K562 (cell line): Measurements from ENCODE around the gene COL4A5. TPM values are rescaled to one million over a fixed set of nuclear protein-coding genes. Genes with fewer than 3 reads are reported as not detected.

Experiments used
- ADNP ChIP-seq: fragments of 200-800 bp; sonication (Bioruptor generic); IDR thresholded peaks from 2 replicates; pipeline ENCODE4 v1.6.1; 2016; ENCODE audit warnings: missing genetic modification characterization, missing compliant biosample characterization
- ATF1 ChIP-seq, 2 experiments: fragments of 450-650 bp in 1 of 2; IDR thresholded peaks; 2 replicates each; pipeline ENCODE4 v1.6.1; 2016; ENCODE audit warnings: missing compliant biosample characterization in 1 of 2, missing genetic modification characterization in 1 of 2
- DPF2 ChIP-seq: fragments of 450-650 bp; IDR thresholded peaks from 2 replicates; pipeline ENCODE4 v1.6.1; 2016
- ETV1 ChIP-seq: fragments of 450-650 bp; conservative IDR thresholded peaks from 2 replicates; pipeline ENCODE4 v1.6.1; 2016; ENCODE audit warnings: missing genetic modification characterization, control low read depth, low read depth, missing compliant biosample characterization
- GATAD2B ChIP-seq: fragments of 450-650 bp; IDR thresholded peaks from 2 replicates; pipeline ENCODE4 v1.6.1; 2017; ENCODE audit warnings: mild to moderate bottlenecking, borderline replicate concordance
- HDAC1 ChIP-seq, 2 experiments: fragments of 450-650 bp; IDR thresholded peaks; 2 replicates each; pipeline ENCODE4 v1.6.1; 2016 to 2017; ENCODE audit warnings: inconsistent platforms in 1 of 2, mild to moderate bottlenecking in 1 of 2, moderate library complexity in 1 of 2
- MIER1 ChIP-seq: fragments of 450-650 bp; IDR thresholded peaks from 2 replicates; pipeline ENCODE4 v1.6.1; 2016; ENCODE audit warnings: antibody characterized with exemption, mild to moderate bottlenecking, low read depth
- NONO ChIP-seq, 2 experiments: fragments of 200-400 bp in 1 of 2; fragments of 450-650 bp in 1 of 2; formaldehyde crosslinking in 1 of 2; IDR thresholded peaks; 2 replicates each; pipeline ENCODE4 v1.6.1; 2017; ENCODE audit warnings: low read depth in 2 of 2, mild to moderate bottlenecking in 2 of 2, moderate library complexity in 2 of 2, low read length in 1 of 2
- POU5F1 ChIP-seq: fragments of 150-350 bp; IDR thresholded peaks from 2 replicates; pipeline ENCODE4 v1.6.1; 2014; ENCODE audit warnings: borderline replicate concordance, low read length, low read depth, mild to moderate bottlenecking; ENCODE audit not compliant: partially characterized antibody
- RBM39 ChIP-seq: fragments of 200-400 bp; formaldehyde crosslinking; optimal IDR thresholded peaks from 2 replicates; pipeline ENCODE3; 2018; ENCODE audit warnings: low read depth, low read length
- RNF2 ChIP-seq: sonication (generic); IDR thresholded peaks from 2 replicates; pipeline ENCODE4 v1.6.1; 2016
- SMARCA4 ChIP-seq: fragments of 450-650 bp; IDR thresholded peaks from 2 replicates; pipeline ENCODE4 v1.6.1; 2016
- SMARCB1 ChIP-seq: IDR thresholded peaks from 2 replicates; pipeline ENCODE4 v1.6.1; 2011; ENCODE audit warnings: improper control_type of control experiment, low read depth; ENCODE audit not compliant: insufficient read length
- SRSF9 ChIP-seq: fragments of 200-400 bp; formaldehyde crosslinking; IDR thresholded peaks from 2 replicates; pipeline ENCODE4 v1.6.1; 2017; ENCODE audit warnings: low read depth, low read length, borderline replicate concordance
- WHSC1 ChIP-seq: IDR thresholded peaks from one replicate; pipeline ENCODE4 v1.6.1; 2012; ENCODE audit warnings: low read length, control low read depth, inconsistent platforms
- YBX1 ChIP-seq: fragments of 450-650 bp; IDR thresholded peaks from 2 replicates; pipeline ENCODE4 v1.7.1; 2016; ENCODE audit warnings: mild to moderate bottlenecking
- ZNF354B ChIP-seq: fragments of 250-450 bp; sonication (Bioruptor Pico); IDR thresholded peaks from 2 replicates; pipeline ENCODE4 v1.4.0; 2020
- polyA plus RNA-seq, 8 experiments: library from polyadenylated mRNA; depleted of rRNA in 4 of 8; stranded (reverse) in 5 of 8; unstranded in 3 of 8; fragments of >200 nt; fragmentation: Nextera tagmentation in 2 of 8; fragmentation: Illumina TruSeq in 1 of 8; extraction: Ambion mirVana in 2 of 8; extraction: Trizol in 1 of 8; gene quantifications; 2 replicates each; pipeline versions ENCODE4 v1.2.1 to v1.2.3, GENCODE V29; 2011 to 2014; ENCODE audit warnings: inconsistent platforms in 1 of 8, missing spikeins in 1 of 8
- total RNA-seq, 7 experiments: library from RNA; depleted of rRNA in 6 of 7; stranded (reverse); fragments of >200 nt in 6 of 7; fragmentation: Illumina TruSeq in 2 of 7; extraction: Trizol in 2 of 7; gene quantifications; 2 replicates each; pipeline versions ENCODE4 v1.2.1 to v1.2.3, GENCODE V29; 2011 to 2021; ENCODE audit warnings: low replicate concordance in 1 of 7
- TF ChIP-seq, protein P1 (sequence below): fragments of 450-650 bp; IDR thresholded peaks from 2 replicates; pipeline ENCODE4 v1.6.1; 2016; ENCODE audit warnings: mild to moderate bottlenecking, moderate library complexity
- TF ChIP-seq, protein P2 (sequence below): fragments of 250-450 bp; sonication (Bioruptor Pico); IDR thresholded peaks from 2 replicates; pipeline ENCODE4 v1.5.0; 2020; ENCODE audit warnings: mild to moderate bottlenecking

The COL4A5 gene
- total and polyA plus RNA-seq, 9 of the 15 experiments (the other 6 are each of a cell fraction or from before 2014, with no cell fraction given): 0.66 to 2.5 (median 1.8) TPM

DNA sequence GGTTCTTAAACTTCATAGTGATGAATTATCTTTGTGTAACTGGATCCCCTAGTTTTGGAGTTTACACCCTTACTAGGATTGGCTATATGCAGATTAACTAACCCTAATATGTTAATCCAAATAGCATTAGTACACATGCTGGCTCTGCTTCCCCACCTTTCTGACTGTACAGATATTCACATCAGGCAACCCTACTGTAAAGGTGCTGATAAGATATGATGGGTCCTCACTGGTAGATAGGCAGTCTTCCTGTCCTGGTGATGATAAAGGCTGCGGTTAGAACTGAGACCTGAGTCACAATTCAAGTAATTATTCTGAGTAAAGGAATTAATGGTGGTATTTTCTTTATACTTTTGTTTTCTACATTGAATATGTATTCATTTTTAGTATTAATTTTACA is 118.6 kb downstream of the COL4A5 start (continued):
- TF ChIP-seq, protein P1, sequence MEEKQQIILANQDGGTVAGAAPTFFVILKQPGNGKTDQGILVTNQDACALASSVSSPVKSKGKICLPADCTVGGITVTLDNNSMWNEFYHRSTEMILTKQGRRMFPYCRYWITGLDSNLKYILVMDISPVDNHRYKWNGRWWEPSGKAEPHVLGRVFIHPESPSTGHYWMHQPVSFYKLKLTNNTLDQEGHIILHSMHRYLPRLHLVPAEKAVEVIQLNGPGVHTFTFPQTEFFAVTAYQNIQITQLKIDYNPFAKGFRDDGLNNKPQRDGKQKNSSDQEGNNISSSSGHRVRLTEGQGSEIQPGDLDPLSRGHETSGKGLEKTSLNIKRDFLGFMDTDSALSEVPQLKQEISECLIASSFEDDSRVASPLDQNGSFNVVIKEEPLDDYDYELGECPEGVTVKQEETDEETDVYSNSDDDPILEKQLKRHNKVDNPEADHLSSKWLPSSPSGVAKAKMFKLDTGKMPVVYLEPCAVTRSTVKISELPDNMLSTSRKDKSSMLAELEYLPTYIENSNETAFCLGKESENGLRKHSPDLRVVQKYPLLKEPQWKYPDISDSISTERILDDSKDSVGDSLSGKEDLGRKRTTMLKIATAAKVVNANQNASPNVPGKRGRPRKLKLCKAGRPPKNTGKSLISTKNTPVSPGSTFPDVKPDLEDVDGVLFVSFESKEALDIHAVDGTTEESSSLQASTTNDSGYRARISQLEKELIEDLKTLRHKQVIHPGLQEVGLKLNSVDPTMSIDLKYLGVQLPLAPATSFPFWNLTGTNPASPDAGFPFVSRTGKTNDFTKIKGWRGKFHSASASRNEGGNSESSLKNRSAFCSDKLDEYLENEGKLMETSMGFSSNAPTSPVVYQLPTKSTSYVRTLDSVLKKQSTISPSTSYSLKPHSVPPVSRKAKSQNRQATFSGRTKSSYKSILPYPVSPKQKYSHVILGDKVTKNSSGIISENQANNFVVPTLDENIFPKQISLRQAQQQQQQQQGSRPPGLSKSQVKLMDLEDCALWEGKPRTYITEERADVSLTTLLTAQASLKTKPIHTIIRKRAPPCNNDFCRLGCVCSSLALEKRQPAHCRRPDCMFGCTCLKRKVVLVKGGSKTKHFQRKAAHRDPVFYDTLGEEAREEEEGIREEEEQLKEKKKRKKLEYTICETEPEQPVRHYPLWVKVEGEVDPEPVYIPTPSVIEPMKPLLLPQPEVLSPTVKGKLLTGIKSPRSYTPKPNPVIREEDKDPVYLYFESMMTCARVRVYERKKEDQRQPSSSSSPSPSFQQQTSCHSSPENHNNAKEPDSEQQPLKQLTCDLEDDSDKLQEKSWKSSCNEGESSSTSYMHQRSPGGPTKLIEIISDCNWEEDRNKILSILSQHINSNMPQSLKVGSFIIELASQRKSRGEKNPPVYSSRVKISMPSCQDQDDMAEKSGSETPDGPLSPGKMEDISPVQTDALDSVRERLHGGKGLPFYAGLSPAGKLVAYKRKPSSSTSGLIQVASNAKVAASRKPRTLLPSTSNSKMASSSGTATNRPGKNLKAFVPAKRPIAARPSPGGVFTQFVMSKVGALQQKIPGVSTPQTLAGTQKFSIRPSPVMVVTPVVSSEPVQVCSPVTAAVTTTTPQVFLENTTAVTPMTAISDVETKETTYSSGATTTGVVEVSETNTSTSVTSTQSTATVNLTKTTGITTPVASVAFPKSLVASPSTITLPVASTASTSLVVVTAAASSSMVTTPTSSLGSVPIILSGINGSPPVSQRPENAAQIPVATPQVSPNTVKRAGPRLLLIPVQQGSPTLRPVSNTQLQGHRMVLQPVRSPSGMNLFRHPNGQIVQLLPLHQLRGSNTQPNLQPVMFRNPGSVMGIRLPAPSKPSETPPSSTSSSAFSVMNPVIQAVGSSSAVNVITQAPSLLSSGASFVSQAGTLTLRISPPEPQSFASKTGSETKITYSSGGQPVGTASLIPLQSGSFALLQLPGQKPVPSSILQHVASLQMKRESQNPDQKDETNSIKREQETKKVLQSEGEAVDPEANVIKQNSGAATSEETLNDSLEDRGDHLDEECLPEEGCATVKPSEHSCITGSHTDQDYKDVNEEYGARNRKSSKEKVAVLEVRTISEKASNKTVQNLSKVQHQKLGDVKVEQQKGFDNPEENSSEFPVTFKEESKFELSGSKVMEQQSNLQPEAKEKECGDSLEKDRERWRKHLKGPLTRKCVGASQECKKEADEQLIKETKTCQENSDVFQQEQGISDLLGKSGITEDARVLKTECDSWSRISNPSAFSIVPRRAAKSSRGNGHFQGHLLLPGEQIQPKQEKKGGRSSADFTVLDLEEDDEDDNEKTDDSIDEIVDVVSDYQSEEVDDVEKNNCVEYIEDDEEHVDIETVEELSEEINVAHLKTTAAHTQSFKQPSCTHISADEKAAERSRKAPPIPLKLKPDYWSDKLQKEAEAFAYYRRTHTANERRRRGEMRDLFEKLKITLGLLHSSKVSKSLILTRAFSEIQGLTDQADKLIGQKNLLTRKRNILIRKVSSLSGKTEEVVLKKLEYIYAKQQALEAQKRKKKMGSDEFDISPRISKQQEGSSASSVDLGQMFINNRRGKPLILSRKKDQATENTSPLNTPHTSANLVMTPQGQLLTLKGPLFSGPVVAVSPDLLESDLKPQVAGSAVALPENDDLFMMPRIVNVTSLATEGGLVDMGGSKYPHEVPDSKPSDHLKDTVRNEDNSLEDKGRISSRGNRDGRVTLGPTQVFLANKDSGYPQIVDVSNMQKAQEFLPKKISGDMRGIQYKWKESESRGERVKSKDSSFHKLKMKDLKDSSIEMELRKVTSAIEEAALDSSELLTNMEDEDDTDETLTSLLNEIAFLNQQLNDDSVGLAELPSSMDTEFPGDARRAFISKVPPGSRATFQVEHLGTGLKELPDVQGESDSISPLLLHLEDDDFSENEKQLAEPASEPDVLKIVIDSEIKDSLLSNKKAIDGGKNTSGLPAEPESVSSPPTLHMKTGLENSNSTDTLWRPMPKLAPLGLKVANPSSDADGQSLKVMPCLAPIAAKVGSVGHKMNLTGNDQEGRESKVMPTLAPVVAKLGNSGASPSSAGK: no peak
- TF ChIP-seq ATF1 (CRISPR knock-in tag; IDR thresholded peaks at IDR 0.05): no peak
- TF ChIP-seq ATF1 (tag; IDR thresholded peaks at IDR 0.05): 0 out of 2 replicates have a peak, but pooled peaks have one; percentile 8
- peak; percentile 63 for TF ChIP-seq GATAD2B
- no peak for TF ChIP-seq SMARCB1
- TF ChIP-seq DPF2: peak; percentile 97
- no peak for TF ChIP-seq SRSF9
- no peak for TF ChIP-seq RBM39
- TF ChIP-seq WHSC1: no peak
- 0 out of 4 replicates have a peak, but pooled peaks of 1 of the 2 experiments have one; percentile 26 for TF ChIP-seq NONO (IDR thresholded peaks at IDR 0.05; ENCODE audit: low read depth in 2 of 2, low read length in 1 of 2)
- TF ChIP-seq ADNP (tag): no peak
- no peak for TF ChIP-seq ZNF354B (CRISPR knock-in tag)
- peak; percentile 56; the same call in 1 of the 2 replicates for TF ChIP-seq RNF2
- TF ChIP-seq, protein P2, sequence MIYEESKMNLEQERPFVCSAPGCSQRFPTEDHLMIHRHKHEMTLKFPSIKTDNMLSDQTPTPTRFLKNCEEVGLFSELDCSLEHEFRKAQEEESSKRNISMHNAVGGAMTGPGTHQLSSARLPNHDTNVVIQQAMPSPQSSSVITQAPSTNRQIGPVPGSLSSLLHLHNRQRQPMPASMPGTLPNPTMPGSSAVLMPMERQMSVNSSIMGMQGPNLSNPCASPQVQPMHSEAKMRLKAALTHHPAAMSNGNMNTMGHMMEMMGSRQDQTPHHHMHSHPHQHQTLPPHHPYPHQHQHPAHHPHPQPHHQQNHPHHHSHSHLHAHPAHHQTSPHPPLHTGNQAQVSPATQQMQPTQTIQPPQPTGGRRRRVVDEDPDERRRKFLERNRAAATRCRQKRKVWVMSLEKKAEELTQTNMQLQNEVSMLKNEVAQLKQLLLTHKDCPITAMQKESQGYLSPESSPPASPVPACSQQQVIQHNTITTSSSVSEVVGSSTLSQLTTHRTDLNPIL (CRISPR knock-in tag): no peak
- TF ChIP-seq POU5F1: no peak
- no peak for TF ChIP-seq YBX1
- TF ChIP-seq SMARCA4: peak; percentile 96
- TF ChIP-seq MIER1: no peak
- no peak for TF ChIP-seq ETV1 (tag)
- peak in 1 of 2 experiments; percentile 59; a peak in 1 of 4 replicates for TF ChIP-seq HDAC1 (IDR thresholded peaks at IDR 0.05)
